HG03060 (cell line): ENCODE measurements around the gene KNDC1.

ENCODE experiments used
- ATAC-seq: cut with Tn5 transposase; IDR thresholded peaks from one replicate; pipeline ENCODE4 v1.9.1; 2021; ENCODE audit warnings: low read depth, moderate number of reproducible peaks; ENCODE audit not compliant: unreplicated experiment

Gene KNDC1

GRCh38 chr10:133202778-133203651, 43.0 kb downstream of the KNDC1 start:
- no peak for ATAC-seq

- no peak for ATAC-seq
These were observed 43.7 kb downstream of the KNDC1 start for GRCh38 chr10:133203652-133204195.

GRCh38 chr10:133204226-133205015, 44.4 kb downstream of the KNDC1 start:
- no peak for ATAC-seq

- no peak for ATAC-seq
These were observed 45.1 kb downstream of the KNDC1 start for GRCh38 chr10:133205146-133205545.

GRCh38 chr10:133206356-133207040, 46.5 kb downstream of the KNDC1 start:
- no peak for ATAC-seq

- ATAC-seq, result no peak
These were observed 47.1 kb downstream of the KNDC1 start for GRCh38 chr10:133207041-133207600.

- ATAC-seq, result no peak
These were observed 47.6 kb downstream of the KNDC1 start for GRCh38 chr10:133207627-133208026.

GRCh38 chr10:133208466-133208865, 48.4 kb downstream of the KNDC1 start:
- ATAC-seq, result no peak

GRCh38 chr10:133209117-133209516, 49.1 kb downstream of the KNDC1 start:
- no peak for ATAC-seq

GRCh38 chr10:133209641-133210040, 49.6 kb downstream of the KNDC1 start:
- no peak for ATAC-seq

- no peak for ATAC-seq
These were observed 50.5 kb downstream of the KNDC1 start for GRCh38 chr10:133210398-133211140.

GRCh38 chr10:133211141-133211830, 51.3 kb downstream of the KNDC1 start:
- ATAC-seq, result no peak

GRCh38 chr10:133211959-133212852, 52.2 kb downstream of the KNDC1 start:
- ATAC-seq, result no peak

- no peak for ATAC-seq
These were observed 53.0 kb downstream of the KNDC1 start for GRCh38 chr10:133212853-133213494.

- ATAC-seq, result no peak
These were observed 53.8 kb downstream of the KNDC1 start for GRCh38 chr10:133213641-133214467.

- no peak for ATAC-seq
These were observed 54.7 kb downstream of the KNDC1 start for GRCh38 chr10:133214468-133215410.
